Superior temporal gyrus (tissue), 1 donor: ENCODE data around the gene ZNF654.
"Not testable (repeated sequence)": the region's sequence is repeated elsewhere in the genome, so short reads cannot be mapped to it uniquely, and the experiment has no call there.

ENCODE experiments used
- DNase-seq: peaks from one replicate; pipeline ENCODE4 v3.0.0-alpha.2; 2016; ENCODE audit errors: extremely low spot score

Gene ZNF654

DNA sequence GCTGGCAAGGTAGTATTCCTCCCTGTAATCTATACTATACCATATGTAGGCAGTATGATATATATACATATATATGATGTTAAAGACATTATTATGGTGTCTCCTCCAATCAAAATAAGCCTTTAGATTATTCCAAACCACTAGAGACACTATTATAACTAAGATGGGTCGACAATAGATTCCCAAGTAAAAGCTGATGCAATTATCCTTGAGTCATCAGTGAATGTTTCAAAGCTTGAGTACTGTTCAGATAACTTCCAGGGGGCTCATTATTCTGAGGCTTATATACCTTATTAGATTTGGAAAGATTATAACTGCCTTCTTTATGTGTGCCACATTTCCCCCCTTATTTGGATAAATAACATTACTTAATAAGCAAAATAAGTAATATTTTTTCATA is 78.8 kb downstream of the ZNF654 start:
- no peak for DNase-seq

GRCh38 chr3:88141458-88142083 is 82.5 kb downstream of the ZNF654 start:
- no peak for DNase-seq

GRCh38 chr3:88142094-88142624 is 83.1 kb downstream of the ZNF654 start:
- DNase-seq, result no peak

- no peak for DNase-seq
These were observed 88.2 kb downstream of the ZNF654 start for GRCh38 chr3:88147261-88147660.

- no peak for DNase-seq
These were observed 89.6 kb downstream of the ZNF654 start for GRCh38 chr3:88148651-88149050.

- no peak for DNase-seq
These were observed 90.0 kb downstream of the ZNF654 start for GRCh38 chr3:88149101-88149508.

GRCh38 chr3:88149509-88150362 is 90.7 kb downstream of the ZNF654 start, which contains the start of gene C3orf38:
C3orf38 (plus strand) TSS chr3:88149959; CDS start chr3:88150053, 94 bp downstream.
- DNase-seq, result peak; percentile 98

DNA sequence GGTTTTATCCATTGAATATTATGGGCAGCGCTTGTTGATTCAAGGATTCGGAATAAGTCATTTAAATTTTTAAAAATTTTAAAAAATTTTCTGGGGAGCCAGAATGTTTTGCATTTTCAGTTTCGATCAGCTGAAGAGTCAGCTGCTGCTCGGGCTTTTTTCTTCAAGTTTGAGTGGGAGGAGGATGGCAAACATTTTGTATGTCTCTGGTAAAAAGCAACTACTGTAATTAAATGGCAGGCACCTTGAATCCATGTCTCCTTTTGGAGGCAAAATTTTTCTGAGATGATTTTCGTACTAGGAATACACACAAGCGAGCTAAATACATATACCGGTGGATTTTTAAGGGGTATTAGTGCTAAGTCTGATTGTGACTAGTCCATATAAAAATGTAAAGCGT is 91.3 kb downstream of the ZNF654 start:
- peak; percentile 61 for DNase-seq

- DNase-seq, result no peak
These were observed 91.8 kb downstream of the ZNF654 start for GRCh38 chr3:88150806-88151205.

- DNase-seq, result no peak
These were observed 92.3 kb downstream of the ZNF654 start for GRCh38 chr3:88151358-88151757.

DNA sequence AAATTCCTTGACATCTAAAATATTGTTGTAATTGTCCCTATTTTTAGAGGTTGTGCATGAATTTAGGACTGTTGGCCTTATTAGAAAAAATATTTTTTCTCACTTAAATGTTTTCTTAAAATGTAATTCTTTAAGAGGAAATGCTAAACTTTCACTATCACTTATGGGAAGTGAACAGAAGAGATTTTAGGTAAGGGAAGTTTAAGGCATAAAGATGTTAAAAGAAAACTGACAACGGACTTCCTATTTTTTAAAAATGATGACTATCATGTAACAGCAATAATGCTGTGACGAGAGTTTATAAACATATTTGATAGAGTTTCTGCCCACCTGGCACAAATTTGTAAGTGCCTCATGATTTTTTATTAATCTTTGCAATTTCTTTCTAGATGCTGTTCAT is 93.8 kb downstream of the ZNF654 start:
- DNase-seq, result no peak

- no peak for DNase-seq
These were observed 107.4 kb downstream of the ZNF654 start for GRCh38 chr3:88166419-88166971.

- no peak for DNase-seq
These were observed 108.1 kb downstream of the ZNF654 start for GRCh38 chr3:88167173-88167572.

DNA sequence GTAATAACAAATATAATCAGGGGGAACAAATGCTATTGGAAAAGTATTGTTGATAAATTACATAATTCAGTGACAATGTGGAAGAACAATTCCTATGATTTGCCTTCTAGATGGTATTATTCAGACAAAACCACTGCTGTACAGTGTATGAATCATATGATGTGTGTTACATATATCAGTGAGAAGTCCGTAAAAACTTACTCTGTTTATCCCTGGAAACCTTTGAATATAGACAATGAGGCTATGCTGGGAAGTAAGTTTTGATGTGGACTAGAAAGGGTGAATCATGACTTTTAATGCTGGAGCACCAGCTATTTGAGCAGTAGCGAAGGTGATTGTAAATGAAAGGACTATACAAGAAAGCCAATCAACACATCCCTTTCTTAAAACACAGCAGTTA is 108.6 kb downstream of the ZNF654 start:
- DNase-seq, result no peak

- no peak for DNase-seq
These were observed 109.1 kb downstream of the ZNF654 start for GRCh38 chr3:88168171-88168570.

- no peak for DNase-seq
These were observed 121.4 kb downstream of the ZNF654 start for GRCh38 chr3:88180398-88180999.

DNA sequence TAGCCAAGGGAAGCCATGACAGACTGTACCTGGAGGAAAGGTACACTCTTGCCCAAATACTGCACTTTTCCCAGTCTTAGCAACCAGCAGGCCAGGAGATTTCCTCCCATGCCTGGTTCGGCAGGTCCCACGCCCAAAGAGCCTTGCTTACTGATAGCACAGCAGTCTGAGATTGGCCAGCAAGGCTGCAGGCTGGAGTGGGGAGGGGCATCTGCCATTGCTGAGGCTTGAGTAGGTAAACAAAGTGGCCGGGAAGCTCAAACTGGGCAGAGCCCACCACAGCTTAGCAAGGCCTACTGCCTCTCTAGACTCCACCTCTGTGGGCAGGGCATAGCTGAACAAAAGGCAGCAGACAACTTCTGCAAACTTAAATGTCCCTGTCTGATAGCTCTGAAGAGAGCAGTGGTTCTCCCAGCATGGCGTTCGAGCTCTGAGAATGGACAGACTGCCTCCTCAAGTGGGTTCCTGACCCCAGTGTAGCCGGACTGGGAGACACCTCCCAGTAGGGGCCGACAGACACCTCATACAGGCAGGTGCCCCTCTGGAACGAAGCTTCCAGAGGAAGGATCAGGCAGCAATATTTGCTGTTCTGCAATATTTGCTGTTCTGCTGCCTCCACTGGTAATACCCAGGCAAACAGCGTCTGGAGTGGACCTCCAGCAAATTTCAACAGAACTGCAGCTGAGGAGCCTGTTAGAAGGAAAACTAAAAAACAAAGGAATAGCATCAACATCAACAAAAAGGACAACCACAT is 123.3 kb downstream of the ZNF654 start:
- DNase-seq, result not testable (repeated sequence)

DNA sequence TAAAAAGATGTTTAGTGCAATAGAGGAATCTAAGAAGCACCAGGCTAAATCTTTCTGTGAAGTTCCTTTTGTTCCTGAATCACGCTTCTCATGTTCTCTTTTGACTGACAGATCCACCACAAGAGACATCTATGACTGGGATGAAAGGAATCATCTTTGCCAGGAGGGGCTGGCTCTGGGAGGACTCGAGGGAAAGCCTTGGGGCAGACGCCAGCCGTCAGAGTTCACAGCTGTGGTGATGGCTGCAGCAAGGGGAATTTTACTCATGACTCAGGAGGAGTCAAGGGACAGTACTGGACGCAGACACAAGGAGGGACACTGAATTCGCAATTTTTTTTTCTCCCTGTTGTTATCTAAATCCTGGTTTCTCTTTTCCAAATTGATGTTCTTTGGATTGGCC is 129.4 kb downstream of the ZNF654 start:
- DNase-seq, result peak; percentile 84

DNA sequence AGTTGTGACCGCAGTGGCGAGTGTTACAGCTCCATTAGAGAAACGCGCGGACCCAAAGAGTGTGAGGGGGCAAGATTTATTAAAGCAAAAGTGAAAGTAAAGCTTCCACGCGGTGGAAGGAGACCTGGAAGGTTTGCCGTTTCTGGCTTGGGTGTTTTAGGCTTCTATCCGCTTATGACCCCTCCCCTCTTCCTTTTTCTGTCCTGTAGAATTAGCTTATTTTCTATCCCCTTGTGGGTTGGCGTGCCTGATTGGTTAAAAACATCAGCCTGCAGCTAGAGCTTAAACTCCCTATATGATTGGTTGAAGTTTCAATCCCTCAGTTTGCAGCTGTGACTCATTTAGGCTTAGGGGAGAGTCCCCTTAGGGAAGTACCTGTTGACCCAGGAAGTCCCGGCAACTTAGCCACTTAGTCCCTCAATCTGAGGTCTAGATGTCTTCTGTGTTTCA is 130.3 kb downstream of the ZNF654 start:
- no peak for DNase-seq

- no peak for DNase-seq
These were observed 132.9 kb downstream of the ZNF654 start for GRCh38 chr3:88191872-88192409.

- no peak for DNase-seq
These were observed 133.6 kb downstream of the ZNF654 start for GRCh38 chr3:88192631-88193030.
